Measurements from ENCODE around the gene SERINC1.

The SERINC1 gene

GRCh38 chr6:122404444-122404843 lies 67.2 kb downstream of the SERINC1 start:
- TF ChIP-seq CTCF (IDR thresholded peaks at IDR 0.05; ENCODE audit: low read depth, low read length): no peak
- no peak for DNase-seq (ENCODE audit: extremely low read depth, low read depth)

- DNase-seq (ENCODE audit: extremely low read depth, low read depth): no peak
- no peak for TF ChIP-seq CTCF (IDR thresholded peaks at IDR 0.05; ENCODE audit: low read depth, low read length)
These were observed 70.5 kb downstream of the SERINC1 start for GRCh38 chr6:122401104-122401503.

- TF ChIP-seq CTCF (IDR thresholded peaks at IDR 0.05; ENCODE audit: low read depth, low read length): no peak
- no peak for DNase-seq (ENCODE audit: extremely low read depth, low read depth)
These were observed 71.0 kb downstream of the SERINC1 start for GRCh38 chr6:122400462-122401089.

- TF ChIP-seq CTCF (IDR thresholded peaks at IDR 0.05; ENCODE audit: low read depth, low read length): no peak
- no peak for DNase-seq (ENCODE audit: extremely low read depth, low read depth)
These were observed 71.5 kb downstream of the SERINC1 start for GRCh38 chr6:122400121-122400450.

GRCh38 chr6:122399348-122400120 lies 72.1 kb downstream of the SERINC1 start, which contains the start of gene HSF2:
Gene HSF2 (plus strand): TSS chr6:122399652. CDS start chr6:122399738, 86 bp downstream.
- peak; percentile 35 for TF ChIP-seq CTCF (IDR thresholded peaks at IDR 0.05; ENCODE audit: low read depth, low read length)
- peak; percentile 96 for DNase-seq (ENCODE audit: extremely low read depth, low read depth)

GRCh38 chr6:122399055-122399347 lies 72.6 kb downstream of the SERINC1 start:
- no peak for TF ChIP-seq CTCF (IDR thresholded peaks at IDR 0.05; ENCODE audit: low read depth, low read length)
- DNase-seq (ENCODE audit: extremely low read depth, low read depth): no peak

- TF ChIP-seq CTCF (IDR thresholded peaks at IDR 0.05; ENCODE audit: low read depth, low read length): no peak
- no peak for DNase-seq (ENCODE audit: extremely low read depth, low read depth)
These were observed 77.6 kb downstream of the SERINC1 start for GRCh38 chr6:122394016-122394415.
